HT1080 (cell line): ENCODE measurements around the gene AIF1L. TPM values are rescaled to one million over a fixed set of nuclear protein-coding genes. Genes with fewer than 3 reads are reported as not detected.
A peak's percentile ranks its signal among the peaks of the same experiment; 100 is the strongest.

Source experiments
- DNase-seq: peaks from one replicate; pipeline ENCODE4 v3.0.0-alpha.2; 2015; ENCODE audit warnings: low read depth
- polyA plus RNA-seq, 2 experiments: library from polyadenylated mRNA; depleted of rRNA; stranded (reverse); fragments of >200 nt; gene quantifications; 2 replicates each; pipeline ENCODE4 v1.2.3, GENCODE V29; 2015
- total RNA-seq: library from RNA; depleted of rRNA; stranded (reverse); fragments of >200 nt; shearing (Covaris generic); gene quantifications from 2 replicates; pipeline ENCODE4 v1.2.3, GENCODE V29; 2014; rRNA removed

AIF1L gene
- 0.50 and 1.0 TPM in 2 replicates for total RNA-seq
- polyA plus RNA-seq (2015; cell fraction: cytosol; rRNA removed) = 0.54 and 1.4 TPM in 2 replicates
- 0.17 and 0.64 TPM in 2 replicates for polyA plus RNA-seq (2015; cell fraction: nucleus; rRNA removed)

GRCh38 chr9:131096269-131097125, at the start of gene AIF1L:
Gene AIF1L (plus strand): TSS chr9:131096531. CDS start chr9:131096630, 99 bp downstream.
- no peak for DNase-seq

GRCh38 chr9:131046581-131047202, 49.6 kb upstream of the AIF1L start:
- peak; percentile 54 for DNase-seq

- no peak for DNase-seq
These were observed 48.0 kb upstream of the AIF1L start for GRCh38 chr9:131048332-131048731.

- DNase-seq = no peak
These were observed 47.5 kb upstream of the AIF1L start for GRCh38 chr9:131048820-131049219.

GRCh38 chr9:131049829-131050715, 46.3 kb upstream of the AIF1L start:
- DNase-seq = no peak

GRCh38 chr9:131050831-131051230, 45.5 kb upstream of the AIF1L start:
- no peak for DNase-seq

- DNase-seq = no peak
These were observed 44.5 kb upstream of the AIF1L start for GRCh38 chr9:131051592-131052517.

GRCh38 chr9:131053896-131054295, 42.4 kb upstream of the AIF1L start:
- no peak for DNase-seq

GRCh38 chr9:131056781-131057506, 39.4 kb upstream of the AIF1L start:
- DNase-seq = no peak

GRCh38 chr9:131060900-131061630, 35.3 kb upstream of the AIF1L start:
- no peak for DNase-seq

- DNase-seq = no peak
These were observed 33.4 kb upstream of the AIF1L start for GRCh38 chr9:131062969-131063368.

- no peak for DNase-seq
These were observed 30.7 kb upstream of the AIF1L start for GRCh38 chr9:131065599-131065998.

GRCh38 chr9:131067625-131068024, 28.7 kb upstream of the AIF1L start:
- DNase-seq = no peak

- no peak for DNase-seq
These were observed 28.1 kb upstream of the AIF1L start for GRCh38 chr9:131068076-131068816.

GRCh38 chr9:131069699-131070098, 26.6 kb upstream of the AIF1L start:
- DNase-seq = no peak

GRCh38 chr9:131072107-131072870, 24.0 kb upstream of the AIF1L start:
- DNase-seq = no peak

GRCh38 chr9:131072871-131073237, 23.5 kb upstream of the AIF1L start:
- no peak for DNase-seq
